Adrenal gland (tissue), 5 donors: ENCODE data around the gene NKX2-3.

ENCODE experiments used
- CTCF ChIP-seq, 6 experiments: fragments of 450-650 bp in 4 of 6; fragments of 200-600 bp in 2 of 6; sonication (generic) in 1 of 6; IDR thresholded peaks; 1 replicate in 5 of 6; 2 replicates in 1 of 6; pipeline versions ENCODE4 v1.5.1 to v1.8.0; 2016 to 2021; ENCODE audit warnings: antibody characterized with exemption in 6 of 6, mild to moderate bottlenecking in 2 of 6, moderate library complexity in 1 of 6
- POLR2A ChIP-seq, 2 donors: fragments of 450-650 bp; IDR thresholded peaks; one replicate each; pipeline ENCODE4 v1.6.1; 2017; ENCODE audit warnings: antibody characterized with exemption in 2 of 2, mild to moderate bottlenecking in 2 of 2, moderate library complexity in 1 of 2
- donor health status: DM: no; HTN: no; CAD: no.

DNA sequence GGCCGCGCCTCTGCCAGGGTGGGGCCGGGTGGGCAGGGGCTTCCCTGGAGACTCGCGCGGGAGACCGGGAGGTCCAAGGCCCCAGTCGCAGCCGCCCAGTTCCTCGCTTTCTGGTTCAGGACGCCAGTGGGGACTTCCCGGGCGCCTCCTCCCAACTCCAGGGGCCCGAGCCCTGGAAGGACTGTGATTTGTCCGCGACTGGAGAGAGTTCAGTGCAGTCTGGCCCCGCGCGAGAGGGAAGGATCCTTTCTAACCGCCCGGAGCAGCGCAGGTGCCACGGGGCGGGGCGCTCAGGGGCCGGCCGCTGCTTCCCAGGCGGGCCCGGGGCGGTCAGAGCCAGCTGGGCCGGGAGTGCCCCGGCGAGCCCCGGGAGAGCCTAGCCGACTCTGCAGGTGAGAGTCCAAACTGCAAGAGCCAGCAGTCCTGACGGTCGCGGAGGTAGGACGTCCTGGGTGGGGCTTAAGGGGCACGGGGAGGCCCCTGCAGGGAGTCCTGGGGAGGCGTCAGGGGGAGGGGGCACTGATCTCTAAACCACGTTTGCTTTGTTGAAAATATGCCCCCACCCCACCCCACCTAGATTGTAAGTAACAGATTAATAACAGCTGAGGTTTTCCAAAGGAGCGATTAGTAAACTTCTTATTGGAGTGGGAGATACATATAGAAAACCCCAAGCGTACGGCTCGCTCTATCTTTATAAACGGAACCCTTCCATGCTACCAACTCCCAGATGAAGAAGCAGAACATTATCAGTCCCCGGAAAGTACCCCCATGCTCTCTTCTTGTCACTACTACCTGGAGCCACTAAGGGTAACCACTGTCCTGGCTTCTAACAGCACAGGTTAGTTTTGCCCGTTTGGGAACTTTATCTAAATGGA, 8.2 kb downstream of the NKX2-3 start:
- no peak for TF ChIP-seq CTCF (IDR thresholded peaks at IDR 0.05)
- TF ChIP-seq POLR2A (IDR thresholded peaks at IDR 0.05) = no peak
